NCI-H1105 (cell line): ENCODE results near the gene IFT43.

Experiments used
- DNase-seq: peaks from one replicate; lab custom pipeline; 2025; lab: John Stamatoyannopoulos, UW

IFT43 gene

DNA sequence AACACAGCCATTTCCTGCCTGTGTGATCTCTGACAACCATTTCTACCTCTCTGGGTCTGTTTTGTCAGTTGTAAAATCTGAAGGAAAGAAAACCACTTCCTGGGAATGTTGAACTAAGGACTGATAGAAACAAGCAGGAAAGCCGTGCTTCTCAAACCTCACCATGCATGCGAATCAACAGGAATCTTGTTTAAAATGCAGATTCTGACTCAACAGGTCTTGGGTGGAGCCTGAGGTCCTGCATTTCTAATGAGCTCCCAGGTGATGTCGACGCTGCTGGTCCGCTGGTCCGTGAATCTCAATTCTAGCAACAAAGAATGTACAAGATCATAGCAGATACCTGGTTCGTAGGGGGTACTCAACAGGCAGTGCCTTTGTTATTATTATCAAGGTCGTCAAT lies 128.1 kb downstream of the IFT43 start:
- no peak for DNase-seq

DNA sequence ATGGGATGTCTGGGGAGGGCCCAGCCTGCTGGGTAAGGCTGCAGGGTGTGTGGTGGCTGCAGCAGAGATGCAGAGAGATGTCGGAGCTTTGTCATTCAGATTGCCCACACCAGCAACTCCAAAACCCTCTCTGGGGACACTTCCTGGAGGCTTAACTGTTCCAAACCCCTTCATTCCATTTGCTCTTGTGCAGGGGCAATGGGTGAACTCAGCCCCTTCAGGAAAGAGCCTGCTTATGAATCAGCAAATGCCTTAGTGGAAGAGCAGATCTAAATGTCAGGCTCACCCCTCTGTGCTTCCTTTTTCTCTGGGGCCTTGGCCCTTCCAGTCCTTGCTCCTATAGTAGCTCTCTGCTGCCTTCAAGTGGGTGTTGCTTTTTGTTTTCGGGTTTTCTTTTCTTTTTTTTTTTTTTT lies 129.5 kb downstream of the IFT43 start:
- DNase-seq, result no peak

DNA sequence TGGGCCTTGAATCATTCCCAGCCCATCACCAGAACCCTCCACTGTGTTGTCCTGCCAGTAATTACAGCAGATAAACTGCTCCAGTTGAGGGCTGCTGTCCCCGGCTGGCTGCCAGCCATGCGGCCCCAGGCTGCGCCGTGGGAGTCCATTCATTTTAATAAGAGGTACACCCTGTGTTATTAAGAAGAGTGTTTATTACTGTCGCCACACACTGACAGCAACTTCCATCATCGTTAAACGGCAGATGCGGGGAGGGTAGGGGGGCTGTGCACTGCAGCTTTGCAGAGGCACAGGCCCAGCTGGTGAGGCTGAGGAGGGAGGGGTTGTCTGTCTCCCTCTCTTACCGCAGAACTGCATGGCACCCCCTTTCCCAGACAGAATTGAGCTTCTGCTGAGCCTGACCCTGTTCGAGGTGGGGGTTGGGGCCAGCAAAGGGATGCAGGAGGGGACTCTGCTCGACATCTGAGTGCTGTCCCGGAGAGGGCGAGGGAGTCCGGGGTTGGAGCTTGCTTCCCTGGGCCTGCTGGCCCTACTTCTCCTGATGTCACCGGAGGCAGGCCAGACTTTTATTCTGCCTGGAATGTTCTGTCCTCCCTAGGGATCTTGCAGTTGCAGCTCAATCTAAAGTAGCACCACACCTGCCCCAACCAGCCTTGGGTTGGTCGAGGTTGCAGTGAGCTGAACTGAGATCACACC lies 132.4 kb downstream of the IFT43 start:
- peak; percentile 84 for DNase-seq

DNA sequence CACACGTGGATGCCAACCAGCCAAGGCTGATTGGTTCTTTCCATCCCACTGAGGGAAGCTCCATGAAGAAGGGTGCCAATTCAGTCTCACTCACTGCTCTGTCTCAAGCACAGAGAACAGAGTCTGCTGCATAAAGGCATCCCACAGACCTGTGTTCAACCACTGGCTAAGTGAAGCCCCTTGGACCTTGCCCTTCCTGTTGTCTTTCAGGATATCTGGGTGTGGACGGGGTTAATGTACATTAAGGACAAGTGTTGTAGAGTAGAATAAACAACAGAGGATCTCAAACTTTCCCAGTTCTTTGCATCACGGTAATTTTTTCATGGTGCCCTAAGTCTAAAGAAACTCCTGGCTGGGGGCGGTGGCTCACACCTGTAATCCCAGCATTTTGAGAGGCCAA lies 133.0 kb downstream of the IFT43 start:
- DNase-seq, result no peak

DNA sequence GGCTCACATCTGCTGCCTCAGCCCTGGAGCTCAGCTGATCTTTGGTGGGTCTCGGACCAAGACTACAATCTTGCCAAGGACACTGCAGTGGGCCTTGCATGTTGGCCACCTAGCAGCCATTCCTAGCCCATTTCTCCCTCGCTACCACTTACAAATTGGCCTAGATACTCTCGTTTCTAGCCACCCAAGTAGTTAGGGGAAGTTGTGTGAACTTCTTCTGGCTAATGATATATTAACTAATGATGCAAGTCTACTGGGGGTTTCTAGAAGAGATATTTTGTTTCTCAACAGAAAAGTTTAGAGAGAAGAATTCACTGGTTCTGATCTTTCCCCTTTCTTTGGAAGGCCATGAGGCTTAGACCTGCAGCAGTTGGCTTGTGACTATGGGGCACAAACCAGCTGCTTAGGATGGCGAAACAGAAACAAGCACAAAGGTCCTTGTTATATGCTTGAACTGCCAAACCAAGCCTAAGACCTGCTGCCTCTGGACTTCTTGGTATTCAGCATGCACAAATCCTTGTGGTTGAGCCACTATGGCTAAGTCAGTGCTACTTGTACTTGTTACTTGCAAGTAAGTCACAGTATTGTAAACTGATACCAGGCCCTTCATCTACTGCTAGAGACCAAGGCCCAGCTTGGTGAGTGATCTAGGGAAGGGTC lies 135.7 kb downstream of the IFT43 start:
- no peak for DNase-seq

DNA sequence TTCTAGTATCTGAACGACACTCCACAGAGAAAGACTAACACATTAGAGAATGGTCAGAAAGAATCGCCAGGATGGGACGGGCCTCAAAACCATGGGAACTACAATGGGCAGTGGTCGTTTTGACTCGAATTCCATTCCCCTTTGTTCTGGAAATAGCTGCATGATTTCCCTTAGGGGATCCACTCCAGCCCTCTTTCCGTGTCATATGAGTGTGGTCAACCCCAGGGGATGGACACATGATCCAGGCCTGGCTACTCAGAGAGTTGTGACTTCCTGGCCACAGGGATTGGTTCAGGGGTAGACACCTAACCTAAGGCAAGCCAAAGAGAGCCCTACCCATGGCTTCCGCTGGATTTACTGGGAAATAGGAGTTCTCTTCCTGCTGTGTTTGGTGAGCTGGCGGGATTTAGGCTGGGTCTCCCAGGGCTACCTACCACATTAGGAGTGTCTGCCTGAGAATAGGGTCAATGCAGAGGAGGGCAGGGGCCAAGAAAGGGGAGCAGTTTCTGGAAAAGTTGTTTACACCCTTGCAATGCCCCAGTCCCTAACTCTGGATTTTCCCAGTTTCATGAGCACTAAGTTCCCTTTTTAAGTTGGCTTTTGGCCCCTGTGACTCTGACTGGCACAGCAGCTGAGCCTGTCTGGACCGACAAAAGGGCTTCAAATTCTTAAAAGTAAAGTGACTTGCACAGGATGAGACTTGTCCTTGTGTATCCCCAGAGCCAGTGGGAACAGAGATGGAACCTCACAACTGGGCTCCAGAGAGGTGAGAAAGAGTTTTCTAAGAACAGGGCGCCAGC lies 138.1 kb downstream of the IFT43 start:
- DNase-seq, result no peak

DNA sequence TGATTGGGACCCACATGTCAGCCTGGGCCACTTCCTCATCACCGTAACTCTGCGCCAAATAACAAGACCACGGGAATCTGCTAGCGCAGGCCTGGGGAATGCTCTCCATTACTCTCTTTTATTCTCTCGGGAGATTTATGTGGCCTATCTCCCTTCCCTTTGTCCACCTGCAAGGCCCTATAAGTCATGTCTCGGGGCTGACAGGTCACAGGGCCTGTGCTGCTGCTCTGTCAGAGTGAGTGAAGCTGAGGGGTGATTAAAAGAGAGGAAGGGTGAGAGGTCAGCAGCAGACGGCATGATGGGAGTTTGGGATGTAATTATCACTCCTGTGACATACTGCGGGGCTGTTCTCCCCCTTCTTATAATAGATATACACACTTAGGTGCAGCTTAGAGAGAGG lies 139.9 kb downstream of the IFT43 start:
- DNase-seq, result no peak

- no peak for DNase-seq
Observed at GRCh38 chr14:76126076-76126475, 140.5 kb downstream of the IFT43 start.

DNA sequence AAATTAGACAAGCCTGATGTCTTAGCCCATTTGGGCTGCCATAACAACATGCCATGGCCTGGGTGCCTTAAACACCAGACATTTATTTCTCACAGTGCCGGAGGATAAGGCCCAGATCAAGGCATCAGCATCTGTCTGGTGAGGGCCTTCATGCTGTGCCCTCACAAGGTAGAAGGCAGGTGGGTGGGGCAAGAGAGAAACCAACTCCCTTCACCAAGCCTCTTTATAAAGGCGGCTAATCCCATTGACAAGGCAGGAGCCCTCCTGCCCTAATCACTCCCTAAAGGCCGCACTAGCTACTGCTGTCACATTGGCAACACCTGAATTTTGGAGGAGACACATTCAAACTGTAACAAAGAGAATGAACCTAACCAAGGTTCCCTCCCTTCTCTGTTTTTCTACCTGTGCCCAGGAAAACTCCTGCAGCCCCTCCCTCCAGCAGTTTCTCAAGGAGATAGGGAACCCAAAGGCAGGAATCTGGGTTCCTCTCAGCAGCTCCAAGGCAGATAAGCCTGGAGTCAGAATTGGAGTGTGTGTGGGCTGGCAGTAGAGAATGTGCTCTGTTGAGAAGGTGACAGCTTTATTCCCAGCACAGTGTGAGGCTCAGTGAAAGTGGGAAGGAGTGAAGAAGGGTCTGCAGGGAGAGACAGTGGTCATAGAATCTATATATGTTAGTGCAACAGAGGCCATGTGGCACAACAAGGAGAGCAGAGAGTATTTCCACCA lies 144.5 kb downstream of the IFT43 start:
- DNase-seq, result no peak

DNA sequence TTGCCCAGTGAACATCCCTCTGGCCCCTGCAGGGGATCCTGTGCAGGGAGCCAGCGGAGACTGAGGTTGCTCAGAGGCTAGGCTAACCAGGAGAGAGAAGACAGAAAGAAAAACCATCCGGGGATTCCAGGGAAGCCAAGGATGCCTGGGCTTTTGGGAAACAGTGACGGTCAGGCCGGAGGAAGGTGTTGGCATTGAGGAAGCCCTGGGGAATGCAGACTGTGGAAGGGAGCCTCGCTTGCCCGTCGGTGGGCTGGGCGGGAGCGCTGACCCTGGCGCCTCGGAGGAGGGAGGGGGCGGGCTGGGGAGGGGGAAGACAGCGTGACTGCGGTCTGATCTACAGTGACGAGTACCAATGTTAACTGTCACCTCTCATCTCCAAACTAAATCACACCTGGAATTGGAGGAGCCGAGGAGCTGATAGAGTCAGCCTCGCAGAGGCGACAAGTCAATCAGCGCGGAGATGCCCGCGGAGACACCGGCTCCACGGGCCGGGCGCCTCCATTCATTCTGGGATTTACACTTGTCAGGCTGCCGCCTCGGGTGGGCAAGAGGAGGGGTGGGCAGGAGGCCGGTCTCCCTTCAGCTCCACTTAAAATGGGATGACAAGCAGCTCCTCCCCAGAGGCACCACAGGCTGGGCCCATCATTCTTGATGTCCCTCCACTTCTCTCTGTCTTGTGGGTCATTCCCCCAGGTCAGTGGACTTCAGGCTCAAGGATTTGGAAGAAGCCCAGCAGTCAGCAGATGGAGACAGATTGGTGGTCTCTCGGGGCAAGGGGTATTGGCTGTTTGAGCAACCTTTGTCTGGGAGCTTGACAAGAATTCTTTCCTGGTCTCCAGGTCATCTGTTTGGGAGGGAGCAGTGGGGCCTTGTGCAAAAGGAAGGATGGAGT lies 145.8 kb downstream of the IFT43 start:
- DNase-seq, result no peak

- DNase-seq, result no peak
Observed at GRCh38 chr14:76133103-76133502, 147.5 kb downstream of the IFT43 start.
